Thoracic aorta (tissue), 2 donors: ENCODE measurements around the gene NDNF. TPM values are rescaled to one million over a fixed set of nuclear protein-coding genes. Genes with fewer than 3 reads are reported as not detected.

ENCODE experiments used
- ATAC-seq: fragments of 150-250 bp; one replicate; pipeline ENCODE4 v1.8.0; 2017; ENCODE audit warnings: low read depth; ENCODE audit not compliant: insufficient number of reproducible peaks, low FRiP score
- DNase-seq: peaks from one replicate; pipeline ENCODE4 v3.0.0-alpha.2; 2020; ENCODE audit warnings: low spot score
- H3K27ac ChIP-seq, 2 donors: fragments of 200-600 bp; sonication (generic); 1 replicate in 1 of 2; 2 replicates in 1 of 2; pipeline ENCODE4 v1.5.1; 2016; ENCODE audit warnings: mild to moderate bottlenecking in 2 of 2, moderate library complexity in 2 of 2
- H3K27me3 ChIP-seq: fragments of 200-600 bp; sonication (generic); replicated peaks from 2 replicates; pipeline ENCODE4 v1.6.0; 2016; ENCODE audit warnings: mild to moderate bottlenecking; ENCODE audit not compliant: insufficient read depth
- H3K36me3 ChIP-seq: fragments of 200-600 bp; sonication (generic); one replicate; pipeline ENCODE4 v1.5.1; 2016
- H3K4me1 ChIP-seq, 2 donors: fragments of 200-600 bp; sonication (generic); 1 replicate in 1 of 2; 2 replicates in 1 of 2; pipeline versions ENCODE4 v1.5.1 to v1.6.0; 2016; ENCODE audit warnings: low read depth in 2 of 2, mild to moderate bottlenecking in 1 of 2; ENCODE audit not compliant: control insufficient read depth in 1 of 2
- H3K4me3 ChIP-seq: fragments of 200-600 bp; sonication (generic); 2 replicates; pipeline ENCODE4 v1.5.1; 2016; ENCODE audit warnings: mild to moderate bottlenecking
- H3K9me3 ChIP-seq: fragments of 200-600 bp; sonication (generic); 2 replicates; pipeline ENCODE4 v1.5.1; 2016
- total RNA-seq, 2 donors: library from RNA; depleted of rRNA; stranded (reverse); fragments of >200 nt; gene quantifications; one replicate each; pipeline versions ENCODE4 v1.1.0 to v1.2.3, GENCODE V29; 2016
- TF ChIP-seq, protein P1 (sequence below): fragments of 200-600 bp; sonication (generic); IDR thresholded peaks from one replicate; pipeline ENCODE4 v1.5.1; 2019; ENCODE audit warnings: antibody characterized with exemption

NDNF gene
- total RNA-seq, 2 donors from 2014 or later, result 1.5 to 16.0 TPM

GRCh38 chr4:121096191-121096590, 23.9 kb upstream of the NDNF start:
- Histone ChIP-seq H3K27me3 (no peaks in the 10 kb centered on the region), H3K4me3 (no peak overlapping the region), H3K27ac (no peak overlapping the region), H3K36me3 (no peaks in the 10 kb centered on the region), H3K4me1 (no peaks in the 10 kb centered on the region), H3K9me3 (no peaks in the 10 kb centered on the region)
- TF ChIP-seq, protein P1, sequence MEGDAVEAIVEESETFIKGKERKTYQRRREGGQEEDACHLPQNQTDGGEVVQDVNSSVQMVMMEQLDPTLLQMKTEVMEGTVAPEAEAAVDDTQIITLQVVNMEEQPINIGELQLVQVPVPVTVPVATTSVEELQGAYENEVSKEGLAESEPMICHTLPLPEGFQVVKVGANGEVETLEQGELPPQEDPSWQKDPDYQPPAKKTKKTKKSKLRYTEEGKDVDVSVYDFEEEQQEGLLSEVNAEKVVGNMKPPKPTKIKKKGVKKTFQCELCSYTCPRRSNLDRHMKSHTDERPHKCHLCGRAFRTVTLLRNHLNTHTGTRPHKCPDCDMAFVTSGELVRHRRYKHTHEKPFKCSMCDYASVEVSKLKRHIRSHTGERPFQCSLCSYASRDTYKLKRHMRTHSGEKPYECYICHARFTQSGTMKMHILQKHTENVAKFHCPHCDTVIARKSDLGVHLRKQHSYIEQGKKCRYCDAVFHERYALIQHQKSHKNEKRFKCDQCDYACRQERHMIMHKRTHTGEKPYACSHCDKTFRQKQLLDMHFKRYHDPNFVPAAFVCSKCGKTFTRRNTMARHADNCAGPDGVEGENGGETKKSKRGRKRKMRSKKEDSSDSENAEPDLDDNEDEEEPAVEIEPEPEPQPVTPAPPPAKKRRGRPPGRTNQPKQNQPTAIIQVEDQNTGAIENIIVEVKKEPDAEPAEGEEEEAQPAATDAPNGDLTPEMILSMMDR, result no peak
- ATAC-seq, result no peak
- DNase-seq, result no peak

- H3K9me3 ChIP-seq, result no peaks in the 10 kb centered on the region
- no peak for ATAC-seq
- no peak overlapping the region for H3K27ac ChIP-seq
- H3K36me3 ChIP-seq, result no peaks in the 10 kb centered on the region
- DNase-seq, result no peak
- no peak overlapping the region for H3K4me3 ChIP-seq
- TF ChIP-seq, protein P1, result no peak
- H3K4me1 ChIP-seq, result no peaks in the 10 kb centered on the region
- no peaks in the 10 kb centered on the region for H3K27me3 ChIP-seq
Observed at GRCh38 chr4:121094297-121094966, 22.1 kb upstream of the NDNF start.

- no peak for DNase-seq
- Histone ChIP-seq H3K27me3 (no peaks in the 10 kb centered on the region), H3K27ac (no peak overlapping the region), H3K9me3 (no peaks in the 10 kb centered on the region), H3K36me3 (no peaks in the 10 kb centered on the region), H3K4me3 (no peak overlapping the region), H3K4me1 (no peaks in the 10 kb centered on the region)
- ATAC-seq, result no peak
- TF ChIP-seq, protein P1, result no peak
Observed at GRCh38 chr4:121093261-121093660, 20.9 kb upstream of the NDNF start.

- no peaks in the 10 kb centered on the region for H3K9me3 ChIP-seq
- no peak overlapping the region for H3K4me3 ChIP-seq
- no peak overlapping the region for H3K27ac ChIP-seq
- H3K27me3 ChIP-seq, result no peaks in the 10 kb centered on the region
- TF ChIP-seq, protein P1, result no peak
- ATAC-seq, result no peak
- no peaks in the 10 kb centered on the region for H3K4me1 ChIP-seq
- no peak for DNase-seq
- H3K36me3 ChIP-seq, result no peaks in the 10 kb centered on the region
Observed at GRCh38 chr4:121091941-121092340, 19.6 kb upstream of the NDNF start.

DNA sequence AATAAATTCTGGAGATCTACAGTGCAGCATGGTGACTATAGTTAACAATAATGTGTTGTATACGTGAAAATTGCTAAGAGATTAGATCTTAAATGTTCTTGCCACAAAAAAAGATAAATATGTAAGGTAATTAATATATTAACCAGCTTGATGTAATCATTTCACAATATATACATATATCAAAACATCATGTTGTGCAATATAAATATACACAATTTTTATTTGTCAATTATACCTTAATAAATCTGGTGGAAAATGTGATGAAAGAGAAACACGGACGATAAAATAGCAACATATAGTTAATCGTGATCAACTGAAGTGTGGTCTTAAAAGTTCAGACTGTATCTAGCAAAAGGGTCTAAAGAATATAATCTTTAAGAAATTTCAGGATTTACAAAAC, 16.5 kb upstream of the NDNF start:
- no peak for ATAC-seq

More for the DNA sequence above, 16.5 kb upstream of the NDNF start:
- Histone ChIP-seq H3K9me3 (no peaks in the 10 kb centered on the region), H3K36me3 (no peaks in the 10 kb centered on the region), H3K27ac (no peak overlapping the region), H3K4me1 (no peaks in the 10 kb centered on the region), H3K27me3 (no peaks in the 10 kb centered on the region), H3K4me3 (no peak overlapping the region)
- TF ChIP-seq, protein P1, result no peak
- DNase-seq, result no peak
